A673 (cell line): Measurements from ENCODE around the gene SESN1.

Source experiments
- CTCF ChIP-seq: fragments of 300-800, 200-600 bp; sonication (generic); conservative IDR thresholded peaks from 2 replicates; pipeline ENCODE4 v1.5.1; 2017; ENCODE audit warnings: low read depth, mild to moderate bottlenecking, antibody characterized with exemption, low read length, moderate library complexity, mixed read lengths
- EZH2 ChIP-seq: fragments of 200-600 bp; sonication (generic); IDR thresholded peaks from 2 replicates; pipeline ENCODE4 v1.6.1; 2017; ENCODE audit warnings: borderline replicate concordance, low read depth, mild to moderate bottlenecking, mixed read lengths, antibody characterized with exemption, low read length; ENCODE audit not compliant: poor library complexity, severe bottlenecking

DNA sequence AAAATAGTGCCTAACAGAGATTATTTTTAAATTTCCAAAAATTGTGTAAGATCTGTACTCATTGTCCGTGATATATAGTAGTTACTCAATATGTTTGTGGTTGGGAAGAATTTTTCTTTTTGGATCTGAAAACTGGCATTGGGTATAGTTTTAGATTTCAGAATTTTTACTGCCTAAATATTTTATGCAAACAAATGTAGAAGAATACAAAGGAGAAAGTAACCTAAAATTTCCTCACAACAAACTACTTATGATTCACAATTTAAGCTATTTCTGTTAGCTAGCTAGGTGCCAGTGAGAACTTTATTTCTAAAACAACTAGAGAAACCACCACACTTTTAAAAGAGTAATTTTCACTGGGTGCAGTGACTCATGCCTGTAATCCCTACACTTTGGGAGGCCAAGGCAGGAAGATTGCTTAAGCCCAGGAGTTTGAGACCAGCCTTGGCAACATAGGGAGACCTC is 38.8 kb downstream of the SESN1 start:
- TF ChIP-seq CTCF: no peak
- no peak for TF ChIP-seq EZH2
